Measurements from ENCODE around the gene FLNB.

FLNB gene

DNA sequence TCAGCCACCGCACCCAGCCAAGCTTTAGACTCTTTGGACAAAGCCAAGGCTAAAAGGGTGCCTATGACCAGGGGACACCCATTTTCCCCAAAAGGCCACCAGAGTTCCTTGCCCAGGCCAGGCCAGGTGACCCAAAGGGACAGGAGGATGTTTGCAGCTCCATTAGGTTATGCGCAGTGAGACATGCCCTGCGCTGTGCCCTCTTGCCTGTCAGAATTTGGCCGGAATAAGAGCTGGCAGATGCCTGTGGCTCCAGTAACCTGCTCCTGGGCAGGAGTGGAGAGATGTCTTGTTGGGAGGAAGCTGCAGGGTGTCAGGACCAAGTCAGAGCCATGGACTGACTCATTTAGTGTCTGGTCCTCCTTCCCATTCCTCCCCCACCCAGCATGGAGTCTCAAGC, 182.1 kb downstream of the FLNB start:
- Histone ChIP-seq H3K9me3 (ENCODE audit: severe bottlenecking) (no peaks in the 10 kb centered on the region), H3K4me3 (ENCODE audit: severe bottlenecking) (no peak overlapping the region), H3K36me3 (ENCODE audit: low read depth) (no peaks in the 10 kb centered on the region), H3K27me3 (ENCODE audit: insufficient read depth, poor library complexity, severe bottlenecking) (no peaks in the 10 kb centered on the region), H3K4me1 (ENCODE audit: insufficient read depth, poor library complexity, severe bottlenecking) (peaks cover 7% of the 10 kb centered on the region), H3K27ac (ENCODE audit: poor library complexity, severe bottlenecking) (no peak overlapping the region)
- no peak for ATAC-seq (ENCODE audit: low read depth)
- no peak for TF ChIP-seq CTCF (IDR thresholded peaks at IDR 0.05; ENCODE audit: poor library complexity, severe bottlenecking)
- no peak for DNase-seq (ENCODE audit: low spot score)

GRCh38 chr3:58190882-58191281, 182.7 kb downstream of the FLNB start:
- ATAC-seq (ENCODE audit: low read depth) = no peak
- H3K27ac ChIP-seq (ENCODE audit: poor library complexity, severe bottlenecking) = no peak overlapping the region
- H3K4me1 ChIP-seq (ENCODE audit: insufficient read depth, poor library complexity, severe bottlenecking) = peaks cover 7% of the 10 kb centered on the region
- no peaks in the 10 kb centered on the region for H3K27me3 ChIP-seq (ENCODE audit: insufficient read depth, poor library complexity, severe bottlenecking)
- H3K9me3 ChIP-seq (ENCODE audit: severe bottlenecking) = no peaks in the 10 kb centered on the region
- TF ChIP-seq CTCF (IDR thresholded peaks at IDR 0.05; ENCODE audit: poor library complexity, severe bottlenecking) = no peak
- no peaks in the 10 kb centered on the region for H3K36me3 ChIP-seq (ENCODE audit: low read depth)
- DNase-seq (ENCODE audit: low spot score) = no peak
- H3K4me3 ChIP-seq (ENCODE audit: severe bottlenecking) = no peak overlapping the region

- DNase-seq (ENCODE audit: low spot score) (no peak), ATAC-seq (ENCODE audit: low read depth) (no peak)
- peaks cover 7% of the 10 kb centered on the region for H3K4me1 ChIP-seq (ENCODE audit: insufficient read depth, poor library complexity, severe bottlenecking)
- H3K36me3 ChIP-seq (ENCODE audit: low read depth) = no peaks in the 10 kb centered on the region
- no peak overlapping the region for H3K27ac ChIP-seq (ENCODE audit: poor library complexity, severe bottlenecking)
- no peak overlapping the region for H3K4me3 ChIP-seq (ENCODE audit: severe bottlenecking)
- TF ChIP-seq CTCF (IDR thresholded peaks at IDR 0.05; ENCODE audit: poor library complexity, severe bottlenecking) = no peak
- no peaks in the 10 kb centered on the region for H3K9me3 ChIP-seq (ENCODE audit: severe bottlenecking)
- no peaks in the 10 kb centered on the region for H3K27me3 ChIP-seq (ENCODE audit: insufficient read depth, poor library complexity, severe bottlenecking)
These were observed 183.3 kb downstream of the FLNB start for GRCh38 chr3:58191361-58191991.

- H3K36me3 ChIP-seq (ENCODE audit: low read depth) = no peaks in the 10 kb centered on the region
These were observed 183.8 kb downstream of the FLNB start for GRCh38 chr3:58192069-58192468.

More at GRCh38 chr3:58192069-58192468, 183.8 kb downstream of the FLNB start:
- Histone ChIP-seq H3K27ac (ENCODE audit: poor library complexity, severe bottlenecking) (no peak overlapping the region), H3K9me3 (ENCODE audit: severe bottlenecking) (no peaks in the 10 kb centered on the region), H3K27me3 (ENCODE audit: insufficient read depth, poor library complexity, severe bottlenecking) (no peaks in the 10 kb centered on the region), H3K4me1 (ENCODE audit: insufficient read depth, poor library complexity, severe bottlenecking) (peaks cover 7% of the 10 kb centered on the region), H3K4me3 (ENCODE audit: severe bottlenecking) (no peak overlapping the region)
- no peak for ATAC-seq (ENCODE audit: low read depth)
- DNase-seq (ENCODE audit: low spot score) = no peak
- TF ChIP-seq CTCF (IDR thresholded peaks at IDR 0.05; ENCODE audit: poor library complexity, severe bottlenecking) = no peak
